Erythroblast (primary cell): ENCODE measurements around the gene LYPD6B.

ENCODE experiments used
- GATA1 ChIP-seq: IDR thresholded peaks from 2 replicates; pipeline ENCODE4 v1.6.1; 2011; ENCODE audit warnings: low read depth, mild to moderate bottlenecking, control low read depth, low read length, moderate library complexity
- POLR2A ChIP-seq: IDR thresholded peaks from 2 replicates; pipeline ENCODE4 v1.6.1; 2011; ENCODE audit warnings: mild to moderate bottlenecking, low read length

GRCh38 chr2:149080971-149081370, 42.5 kb downstream of the LYPD6B start:
- TF ChIP-seq POLR2A (no peak), GATA1 (no peak)
